Gastroesophageal sphincter (tissue), 3 donors: ENCODE measurements around the gene CHKA.

Source experiments
- CTCF ChIP-seq, 4 experiments: fragments of 200-600 bp in 2 of 4; fragments of 450-650 bp in 2 of 4; sonication (generic) in 1 of 4; IDR thresholded peaks; one replicate each; pipeline ENCODE4 v1.5.1; 2017 to 2019; ENCODE audit warnings: antibody characterized with exemption in 4 of 4, mild to moderate bottlenecking in 2 of 4, moderate library complexity in 2 of 4
- POLR2A ChIP-seq, 2 donors: fragments of 450-650 bp; IDR thresholded peaks; one replicate each; pipeline ENCODE4 v1.6.1; 2017; ENCODE audit warnings: antibody characterized with exemption in 2 of 2, mild to moderate bottlenecking in 2 of 2, moderate library complexity in 1 of 2
- POLR2AphosphoS5 ChIP-seq: sonication (generic); formaldehyde crosslinking; IDR thresholded peaks from one replicate; pipeline ENCODE4 v1.6.1; 2017; ENCODE audit warnings: antibody characterized with exemption

DNA sequence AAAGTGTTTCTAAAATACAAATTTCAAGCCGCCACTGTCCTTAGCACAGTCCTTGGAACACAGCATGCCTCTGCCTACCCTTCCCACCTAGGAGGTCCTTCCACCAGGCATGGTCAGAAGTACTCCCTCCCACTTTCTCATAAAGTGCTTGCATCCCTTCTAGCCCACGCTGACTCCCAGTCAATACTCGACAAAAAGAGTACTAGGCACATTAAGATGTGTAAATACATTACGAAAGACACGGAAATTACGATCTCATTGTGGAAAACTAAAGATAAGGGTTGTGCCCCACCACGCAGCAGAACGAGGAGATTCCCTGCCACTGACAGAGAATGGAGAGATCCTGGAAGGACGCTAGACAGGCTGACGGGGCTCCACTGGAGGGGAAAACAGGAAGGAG is 13.5 kb downstream of the CHKA start:
- TF ChIP-seq CTCF (IDR thresholded peaks at IDR 0.05), result no peak
- TF ChIP-seq POLR2A (IDR thresholded peaks at IDR 0.05), result no peak
- no peak for TF ChIP-seq POLR2AphosphoS5
